ENCODE data around the gene TOP3A. TPM values are rescaled to one million over a fixed set of nuclear protein-coding genes. Genes with fewer than 3 reads are reported as not detected.

Gene TOP3A
- total RNA-seq, 1 experiment from 2014 or later: 68.7 TPM

GRCh38 chr17:18257268-18257981 lies 57.4 kb downstream of the TOP3A start:
- H3K79me1 ChIP-seq (ENCODE audit: insufficient read depth, low read depth, low read length, poor library complexity, severe bottlenecking): no peaks in the 10 kb centered on the region
- H3K9ac ChIP-seq (ENCODE audit: extremely low read depth, insufficient read length, low read length): peak overlapping the region; percentile 21
- no CpG with 5 or more reads among the region's 18 CpGs for WGBS (ENCODE audit: extremely low coverage, insufficient read length, low lambda C conversion rate)
- H3K27ac ChIP-seq (ENCODE audit: insufficient read length, low read depth, low read length): no peak overlapping the region
- no peak overlapping the region for H3K23ac ChIP-seq (ENCODE audit: insufficient read length, low read depth, low read length)
- no peak overlapping the region for H2BK15ac ChIP-seq (ENCODE audit: low read depth, low read length)
- peak overlapping the region; percentile 28 for H3K18ac ChIP-seq (ENCODE audit: insufficient read length, low read depth, low read length)
- Mint-ChIP-seq H3K27ac (peak overlapping the region; percentile 95 to 98 (median 98)), H3K27me3 (ENCODE audit: low read depth) (no peaks in the 10 kb centered on the region), H3K4me3 (peak overlapping the region; percentile 96 to 98), H3K36me3 (ENCODE audit: insufficient read depth in 1 of 3, low read depth in 3 of 3) (peaks cover 18 to 43% (median 42%) of the 10 kb centered on the region in 3 experiments; a peak in 6 of 7 replicates), H3K4me1 (peaks cover 25 to 41% of the 10 kb centered on the region in 2 experiments), H3K9me3 (no peaks in the 10 kb centered on the region)
- peaks cover 12% of the 10 kb centered on the region for H3K23me2 ChIP-seq (ENCODE audit: insufficient read length, low read depth, low read length, poor library complexity, severe bottlenecking)
- no peaks in the 10 kb centered on the region for H3K4me1 ChIP-seq (ENCODE audit: insufficient read depth, low read length)
- H2BK5ac ChIP-seq (ENCODE audit: insufficient read length, low read length): no peak overlapping the region
- H2BK120ac ChIP-seq (ENCODE audit: low read depth, low read length, poor library complexity, severe bottlenecking): no peak overlapping the region
- H3K14ac ChIP-seq (ENCODE audit: insufficient read depth, low read length): 0 out of 2 replicates have a peak overlapping the region, but pooled peaks have one; percentile 2
- peak; percentile 80 for DNase-seq
- no peak overlapping the region for H2BK12ac ChIP-seq (ENCODE audit: insufficient read length, low read depth, low read length)
- H3K4ac ChIP-seq (ENCODE audit: low read depth, low read length): no peak overlapping the region
- H2BK20ac ChIP-seq (ENCODE audit: low read depth, low read length, poor library complexity, severe bottlenecking): no peak overlapping the region
- H2AK5ac ChIP-seq (ENCODE audit: insufficient read length, low read length): no peak overlapping the region
- TF ChIP-seq CTCF (conservative IDR thresholded peaks at IDR 0.05): no peak
- H3T11ph ChIP-seq (ENCODE audit: low read length): no peak overlapping the region
- no peaks in the 10 kb centered on the region for H3K27me3 ChIP-seq (ENCODE audit: insufficient read depth, low read length)
- H3K9me3 ChIP-seq (ENCODE audit: control insufficient read depth, low read depth, low read length): no peaks in the 10 kb centered on the region
- no peak overlapping the region for H4K8ac ChIP-seq (replicated peaks; ENCODE audit: insufficient read length, low read depth, low read length)
- H4K5ac ChIP-seq (ENCODE audit: insufficient read length, low read depth, low read length): no peak overlapping the region
- no peaks in the 10 kb centered on the region for H4K20me1 ChIP-seq (ENCODE audit: control insufficient read depth, insufficient read depth, insufficient read length)
- H3K56ac ChIP-seq (ENCODE audit: insufficient read length, low read depth, low read length): no peak overlapping the region
- H2AFZ ChIP-seq (ENCODE audit: low read length): no peak overlapping the region
- peak overlapping the region; percentile 70 for H3K4me2 ChIP-seq (ENCODE audit: insufficient read depth, insufficient read length, low read length)
- H4K91ac ChIP-seq (ENCODE audit: insufficient read length, low read depth, low read length): no peak overlapping the region
- no peaks in the 10 kb centered on the region; the same call in 1 of the 2 replicates for H3K79me2 ChIP-seq (ENCODE audit: insufficient read depth, low read length)
